Measurements from ENCODE around the gene ZBTB20.

Gene ZBTB20

GRCh38 chr3:114446600-114446999 lies 700.5 kb downstream of the ZBTB20 start:
- DNase-seq (ENCODE audit: low read depth) = no peak

DNA sequence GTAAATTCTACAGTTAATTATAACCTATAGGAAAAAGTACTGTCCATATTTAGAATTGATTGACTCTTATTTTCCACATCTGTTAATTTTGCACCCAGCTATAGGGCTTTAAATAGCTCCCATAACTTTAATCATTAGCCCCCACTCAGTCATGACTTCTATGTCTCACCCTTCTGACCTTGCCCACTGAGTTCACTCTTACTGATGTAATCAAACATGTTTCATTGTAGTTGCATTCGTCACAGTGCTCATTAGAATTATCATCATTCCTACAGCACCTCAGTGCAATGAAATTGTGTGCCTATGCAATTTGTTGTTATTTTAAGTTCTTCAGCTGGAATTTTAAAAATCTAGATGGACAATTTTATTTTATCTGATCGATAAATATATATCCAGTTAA lies 701.9 kb downstream of the ZBTB20 start:
- no peak for DNase-seq (ENCODE audit: low read depth)

- DNase-seq (ENCODE audit: low read depth) = no peak
Observed at GRCh38 chr3:114444216-114444615, 702.9 kb downstream of the ZBTB20 start.

GRCh38 chr3:114442246-114442645 lies 704.8 kb downstream of the ZBTB20 start:
- DNase-seq (ENCODE audit: low read depth) = no peak

- no peak for DNase-seq (ENCODE audit: low read depth)
Observed at GRCh38 chr3:114441386-114441785, 705.7 kb downstream of the ZBTB20 start.

GRCh38 chr3:114440700-114441099 lies 706.4 kb downstream of the ZBTB20 start:
- DNase-seq (ENCODE audit: low read depth) = no peak

- DNase-seq (ENCODE audit: low read depth) = no peak
Observed at GRCh38 chr3:114439284-114439683, 707.8 kb downstream of the ZBTB20 start.

GRCh38 chr3:114437897-114438296 lies 709.2 kb downstream of the ZBTB20 start:
- no peak for DNase-seq (ENCODE audit: low read depth)

DNA sequence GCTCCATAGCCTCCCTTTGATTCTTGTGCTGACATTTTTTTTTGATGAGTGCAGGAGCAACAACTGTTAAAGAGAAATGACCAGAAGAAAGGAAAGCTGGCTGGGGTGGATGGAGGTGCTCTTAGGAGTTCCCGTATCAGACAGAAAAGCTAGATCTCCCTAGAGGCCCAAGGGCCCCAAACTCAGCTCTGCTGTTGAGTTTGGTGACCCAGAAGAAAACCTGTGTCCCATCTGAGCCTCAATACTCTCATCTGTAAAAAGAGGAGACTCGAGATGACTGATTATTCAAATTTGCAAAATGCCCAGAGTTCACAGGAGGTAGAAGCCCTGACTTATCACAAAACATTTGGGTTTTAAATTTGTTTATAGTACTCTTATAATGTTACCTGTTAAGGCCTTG lies 710.9 kb downstream of the ZBTB20 start:
- no peak for DNase-seq (ENCODE audit: low read depth)

DNA sequence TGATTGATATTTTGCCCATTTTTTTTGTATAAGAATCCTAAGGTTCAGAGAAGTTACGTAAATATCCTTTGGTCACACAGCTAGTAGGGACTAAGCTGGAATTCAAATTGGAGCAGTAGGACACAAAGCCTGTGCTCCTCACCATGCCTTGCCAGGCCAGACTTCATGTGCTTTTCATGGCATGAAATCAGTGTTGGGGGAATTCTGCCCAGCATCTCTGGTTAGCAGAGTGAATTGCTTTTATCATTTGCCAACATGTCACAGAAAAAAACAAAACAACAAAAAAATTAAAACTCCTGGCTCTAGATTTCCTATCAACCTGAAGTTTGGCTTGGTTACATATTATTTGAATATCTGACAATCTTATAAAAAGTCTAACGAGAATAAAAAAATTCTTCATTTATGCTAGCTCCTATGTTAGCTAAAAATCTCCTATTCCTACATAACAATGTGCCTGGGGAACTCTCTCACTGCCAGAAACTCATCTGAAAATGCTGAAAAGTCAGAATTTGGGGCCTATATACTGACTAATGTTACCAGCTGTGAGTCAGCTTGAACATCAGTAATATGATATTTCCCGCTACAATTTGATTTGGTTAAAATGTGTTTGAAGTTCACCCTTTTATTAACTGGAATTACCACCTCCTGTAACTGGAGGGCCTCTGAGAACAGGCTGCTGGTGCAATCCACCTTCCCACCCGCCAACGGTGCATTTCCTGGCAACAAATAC lies 711.5 kb downstream of the ZBTB20 start:
- no peak for DNase-seq (ENCODE audit: low read depth)

GRCh38 chr3:114432310-114432709 lies 714.8 kb downstream of the ZBTB20 start:
- DNase-seq (ENCODE audit: low read depth) = no peak

DNA sequence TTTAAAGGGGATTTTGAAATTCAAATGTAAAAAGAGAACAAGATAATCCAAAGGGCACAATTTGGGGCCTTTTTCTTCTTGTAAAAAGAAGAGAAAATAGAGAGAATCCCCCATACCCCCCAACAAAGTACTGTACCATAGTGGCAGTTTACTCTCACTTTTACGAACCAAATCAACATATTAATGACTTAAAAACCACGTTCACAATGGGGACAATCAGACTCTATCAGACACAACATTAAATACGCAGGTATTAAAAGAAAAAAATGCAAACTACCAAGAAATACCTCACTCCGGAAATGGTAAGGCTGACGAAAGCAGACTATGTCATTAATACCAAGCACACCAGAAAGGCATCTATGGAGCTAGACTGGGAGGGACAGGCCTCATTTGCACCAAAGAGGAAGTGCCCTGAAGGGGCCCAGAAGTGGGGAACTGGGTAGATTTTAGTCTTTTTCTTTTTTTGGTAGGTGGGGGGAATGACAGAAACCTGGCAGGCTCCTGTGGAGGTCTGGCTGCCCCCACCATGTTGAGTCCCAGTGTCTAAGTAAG lies 719.0 kb downstream of the ZBTB20 start:
- no peak for DNase-seq (ENCODE audit: low read depth)

- DNase-seq (ENCODE audit: low read depth) = no peak
Observed at GRCh38 chr3:114427285-114428043, 719.6 kb downstream of the ZBTB20 start.

GRCh38 chr3:114424337-114424736 lies 722.8 kb downstream of the ZBTB20 start:
- no peak for DNase-seq (ENCODE audit: low read depth)

- DNase-seq (ENCODE audit: low read depth) = no peak
Observed at GRCh38 chr3:114421204-114421603, 725.9 kb downstream of the ZBTB20 start.

GRCh38 chr3:114420072-114420471 lies 727.0 kb downstream of the ZBTB20 start:
- no peak for DNase-seq (ENCODE audit: low read depth)

- DNase-seq (ENCODE audit: low read depth) = no peak
Observed at GRCh38 chr3:114418724-114419543, 728.2 kb downstream of the ZBTB20 start.

DNA sequence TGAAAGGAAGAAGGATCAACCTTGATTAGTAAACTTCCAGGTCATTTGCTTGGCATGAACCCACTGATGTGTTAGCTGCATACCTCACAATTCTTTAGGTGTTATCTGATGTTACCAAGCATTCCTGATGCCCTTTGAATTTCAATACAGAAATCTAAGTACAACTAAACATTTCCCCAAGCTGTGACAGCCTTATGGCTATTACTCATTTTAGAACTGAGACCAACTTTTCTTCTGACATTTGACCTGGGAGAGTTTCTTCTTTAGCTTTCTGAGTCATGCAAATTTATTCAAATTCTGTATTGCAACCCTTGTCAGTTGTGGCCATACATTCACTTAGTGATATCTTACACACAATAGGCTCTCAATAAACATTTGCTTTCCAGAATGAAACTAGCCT lies 729.0 kb downstream of the ZBTB20 start:
- no peak for DNase-seq (ENCODE audit: low read depth)

DNA sequence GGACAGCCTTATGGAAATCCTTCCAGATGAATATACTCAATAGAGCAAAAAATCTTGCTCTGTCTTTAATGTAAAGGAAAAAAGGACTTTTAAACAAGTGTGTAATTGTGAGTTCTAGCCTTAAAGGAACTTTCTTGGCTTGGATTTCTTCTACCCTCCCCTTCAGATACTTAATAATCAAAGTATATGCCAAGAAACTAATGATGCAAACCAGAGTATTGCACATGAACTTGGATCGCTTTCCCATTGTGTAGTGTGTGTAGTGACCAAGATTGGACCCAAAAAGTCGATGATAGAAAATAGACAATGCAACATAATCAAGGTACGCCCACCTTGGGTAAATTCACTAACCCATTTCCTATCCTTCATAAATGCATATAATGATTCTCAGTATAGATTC lies 729.4 kb downstream of the ZBTB20 start:
- DNase-seq (ENCODE audit: low read depth) = no peak

DNA sequence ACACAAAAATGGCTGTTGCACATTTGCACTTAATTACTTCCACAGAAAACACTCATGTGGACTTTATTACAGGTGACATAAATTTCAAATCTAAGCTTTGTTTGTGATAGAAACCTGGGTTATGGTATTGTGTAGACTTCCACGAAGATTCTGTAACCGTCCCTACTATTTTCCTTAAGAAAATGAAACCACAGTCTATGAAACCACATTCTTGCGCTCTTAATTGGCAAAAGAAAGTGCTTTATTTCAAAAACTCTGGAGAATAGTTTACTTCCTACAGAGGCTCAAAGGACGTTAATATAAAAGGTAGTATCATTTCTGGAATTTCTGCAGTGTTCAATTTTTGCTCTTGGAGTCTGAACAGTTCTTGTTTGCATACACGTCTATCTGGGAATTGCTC lies 729.8 kb downstream of the ZBTB20 start:
- no peak for DNase-seq (ENCODE audit: low read depth)

- no peak for DNase-seq (ENCODE audit: low read depth)
Observed at GRCh38 chr3:114411811-114412803, 735.0 kb downstream of the ZBTB20 start.
